ENCODE measurements around the gene GPRIN2.

GPRIN2 gene

DNA sequence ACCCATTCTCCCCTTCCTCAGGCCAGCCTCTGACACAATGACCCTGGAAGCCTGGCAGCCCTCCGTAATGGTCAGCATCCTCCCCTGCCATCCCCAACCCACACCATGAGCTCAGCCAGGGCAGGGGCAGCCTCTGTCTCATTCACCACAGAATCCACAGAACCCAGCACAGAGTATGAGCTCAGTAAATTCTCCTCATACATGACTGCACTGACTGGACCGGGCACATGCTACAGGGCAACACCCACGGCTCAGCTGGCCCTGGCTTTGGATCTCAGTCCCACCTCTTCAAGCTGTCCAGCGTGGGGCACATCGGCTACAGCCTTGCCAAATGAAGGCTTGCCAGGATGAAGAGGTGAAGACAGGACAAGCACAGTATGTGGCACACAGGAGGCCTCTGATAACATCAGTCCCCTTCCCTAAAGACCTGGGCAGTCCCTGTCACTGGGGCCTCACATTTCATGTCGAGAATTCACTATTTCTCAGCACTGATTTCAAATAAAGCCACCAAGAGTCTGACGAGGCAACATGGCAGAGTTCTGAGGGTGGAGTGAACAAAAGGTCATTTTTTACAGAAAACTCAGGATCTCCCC, 7.9 kb downstream of the GPRIN2 start:
- DNase-seq (ENCODE audit: low spot score), result peak; percentile 60

- no peak for DNase-seq (ENCODE audit: low spot score)
These were observed 8.6 kb downstream of the GPRIN2 start for GRCh38 chr10:46547541-46548497.

GRCh38 chr10:46546591-46547540, 9.6 kb downstream of the GPRIN2 start:
- DNase-seq (ENCODE audit: low spot score), result no peak

DNA sequence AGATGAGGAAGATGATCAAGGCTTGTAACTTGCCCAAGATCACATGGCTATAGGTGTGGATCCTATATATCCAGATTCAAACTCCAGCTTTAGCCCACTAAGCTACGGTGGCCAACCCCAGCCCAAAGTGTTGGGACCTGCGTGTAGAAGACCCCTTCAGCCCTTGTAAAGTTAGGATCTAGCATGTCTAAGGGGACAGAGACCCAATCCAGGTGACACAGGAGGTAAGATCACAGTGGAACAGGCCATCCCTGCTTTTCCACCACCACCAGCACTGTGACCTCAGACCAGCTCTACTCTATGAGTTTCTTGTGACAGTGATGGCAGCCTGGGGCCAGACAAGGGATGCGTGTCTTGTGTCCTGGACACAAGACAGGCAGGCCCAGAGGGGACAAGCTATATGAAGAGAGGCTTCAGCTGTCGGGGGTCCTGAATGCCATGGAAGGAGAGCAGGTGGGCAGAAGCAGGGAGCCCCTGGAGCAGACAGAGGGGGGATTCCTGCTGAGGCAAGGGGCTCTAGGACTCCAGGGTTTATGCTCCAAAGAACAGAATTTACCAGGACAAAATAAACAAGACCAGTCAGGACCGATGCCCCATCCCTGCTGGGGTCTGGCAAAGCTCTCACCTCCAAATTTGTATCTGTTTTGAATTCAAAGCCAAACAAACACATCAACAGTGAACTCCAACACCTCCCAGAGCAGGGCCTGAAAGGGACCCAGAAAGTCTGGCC, 10.4 kb downstream of the GPRIN2 start:
- no peak for DNase-seq (ENCODE audit: low spot score)

GRCh38 chr10:46544989-46545791, 11.3 kb downstream of the GPRIN2 start:
- peak; percentile 73 for DNase-seq (ENCODE audit: low spot score)

- DNase-seq (ENCODE audit: low spot score), result no peak
These were observed 12.7 kb downstream of the GPRIN2 start for GRCh38 chr10:46543466-46544377.

DNA sequence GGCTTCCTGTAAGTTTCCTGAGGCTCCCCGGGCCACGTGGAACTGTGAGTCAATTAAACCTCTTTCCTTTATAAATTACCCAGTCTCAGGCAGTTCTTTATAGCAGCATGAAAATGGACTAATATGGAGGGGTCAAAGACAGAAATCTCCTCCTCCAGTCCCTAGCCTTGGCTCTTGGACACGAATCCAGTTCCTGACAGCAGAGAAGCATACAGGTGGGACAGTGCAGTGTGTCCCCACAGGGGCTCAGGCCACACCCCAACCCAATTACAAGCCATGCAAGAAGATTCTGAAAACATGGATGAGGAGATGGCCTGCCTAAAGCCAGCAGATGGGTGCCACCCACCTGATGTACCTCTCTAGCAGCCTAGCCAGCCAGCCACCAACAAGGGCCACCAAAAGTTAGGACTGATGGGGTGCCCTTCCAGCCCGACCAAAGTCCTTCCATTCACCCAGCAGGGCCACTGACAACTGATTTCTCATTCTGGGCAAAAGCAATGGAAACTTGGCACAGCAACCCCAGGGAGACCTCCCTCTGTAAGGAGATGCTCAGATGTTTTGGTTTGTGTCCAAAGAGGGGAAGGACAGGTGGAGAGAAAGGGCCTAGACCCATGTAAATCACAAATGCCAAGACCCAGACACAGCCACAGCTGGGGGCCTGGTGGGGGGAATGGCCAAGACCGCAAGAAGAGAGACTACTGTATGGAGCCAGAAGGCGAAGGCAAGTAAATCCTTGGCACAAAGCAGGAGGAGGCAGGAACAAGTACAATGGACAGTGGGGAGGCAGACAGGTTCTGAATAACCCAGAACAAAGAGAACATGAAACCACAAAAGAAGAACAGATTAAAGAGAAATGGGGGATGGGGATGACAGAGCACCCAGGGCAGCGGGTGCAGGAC, 13.6 kb downstream of the GPRIN2 start:
- no peak for DNase-seq (ENCODE audit: low spot score)

DNA sequence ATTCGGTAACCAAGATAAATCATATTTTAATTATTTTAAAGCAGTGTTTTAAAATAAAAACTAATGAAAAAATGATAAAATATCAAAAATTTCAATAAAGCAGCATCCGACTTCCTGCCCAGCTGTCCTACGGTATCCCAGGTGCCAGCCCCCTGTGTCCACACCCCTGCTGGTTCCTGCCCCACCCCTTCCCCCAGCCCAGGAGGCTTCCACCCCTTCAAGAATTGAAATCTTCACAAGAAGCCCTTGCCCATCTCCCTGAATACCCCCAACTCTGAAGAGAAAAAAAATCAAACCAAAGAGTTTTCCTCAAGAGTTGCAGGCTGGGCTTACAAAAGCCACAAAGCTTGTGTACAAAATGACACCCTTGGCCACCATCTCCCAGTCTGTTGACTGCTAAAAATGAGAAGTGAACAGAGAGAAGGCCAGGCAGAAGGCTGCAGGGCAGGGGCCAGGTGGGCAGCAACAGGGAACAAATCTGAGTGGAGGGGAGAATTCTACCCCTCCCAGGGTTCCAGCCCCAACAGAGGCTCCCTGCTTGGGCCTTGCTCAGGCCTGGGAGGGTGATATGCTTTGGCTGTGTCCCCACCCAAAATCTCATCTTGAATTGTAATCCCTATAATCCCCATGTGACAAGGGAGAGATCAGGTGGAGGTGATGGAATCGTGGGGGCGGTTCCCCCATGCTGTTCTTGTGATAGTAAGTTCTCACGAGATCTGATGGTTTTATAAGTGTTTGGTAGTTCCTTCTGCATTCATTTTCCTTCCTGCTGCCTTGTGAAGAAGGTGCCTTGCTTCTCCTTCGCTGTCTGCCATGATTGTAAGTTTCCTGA, 14.5 kb downstream of the GPRIN2 start:
- no peak for DNase-seq (ENCODE audit: low spot score)

DNA sequence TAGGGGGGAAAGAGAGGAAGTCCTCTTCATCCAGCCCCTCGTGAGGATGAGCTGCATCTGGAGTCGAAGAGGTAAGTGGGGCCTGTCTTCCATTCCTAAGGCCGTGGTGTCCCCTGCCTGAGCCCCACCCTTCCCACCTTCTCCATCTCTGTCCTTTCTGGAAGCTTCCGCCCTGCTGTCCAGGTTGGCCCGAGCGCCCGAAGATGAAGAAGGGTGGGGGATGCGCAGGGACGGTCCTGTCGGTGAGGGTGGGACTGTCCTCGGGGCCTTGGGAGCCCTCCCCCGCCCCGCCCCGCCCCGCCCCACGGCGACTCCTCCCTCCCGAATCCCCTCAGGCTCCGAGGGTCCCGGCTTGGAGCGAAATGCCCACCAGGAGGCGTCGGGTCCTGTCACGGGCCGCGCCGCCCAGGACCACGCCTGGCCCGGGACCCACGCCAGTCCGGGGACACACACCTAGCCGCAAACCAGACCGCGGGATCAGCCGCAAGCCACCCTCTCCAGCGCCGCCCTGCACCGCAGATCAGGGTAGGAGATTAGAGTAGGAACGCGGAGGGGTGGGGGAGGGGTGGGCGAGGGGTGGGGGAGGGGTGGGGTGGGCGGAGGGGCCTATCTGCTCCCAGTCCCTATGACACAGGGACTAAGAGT, 15.3 kb downstream of the GPRIN2 start:
- DNase-seq (ENCODE audit: low spot score), result no peak

DNA sequence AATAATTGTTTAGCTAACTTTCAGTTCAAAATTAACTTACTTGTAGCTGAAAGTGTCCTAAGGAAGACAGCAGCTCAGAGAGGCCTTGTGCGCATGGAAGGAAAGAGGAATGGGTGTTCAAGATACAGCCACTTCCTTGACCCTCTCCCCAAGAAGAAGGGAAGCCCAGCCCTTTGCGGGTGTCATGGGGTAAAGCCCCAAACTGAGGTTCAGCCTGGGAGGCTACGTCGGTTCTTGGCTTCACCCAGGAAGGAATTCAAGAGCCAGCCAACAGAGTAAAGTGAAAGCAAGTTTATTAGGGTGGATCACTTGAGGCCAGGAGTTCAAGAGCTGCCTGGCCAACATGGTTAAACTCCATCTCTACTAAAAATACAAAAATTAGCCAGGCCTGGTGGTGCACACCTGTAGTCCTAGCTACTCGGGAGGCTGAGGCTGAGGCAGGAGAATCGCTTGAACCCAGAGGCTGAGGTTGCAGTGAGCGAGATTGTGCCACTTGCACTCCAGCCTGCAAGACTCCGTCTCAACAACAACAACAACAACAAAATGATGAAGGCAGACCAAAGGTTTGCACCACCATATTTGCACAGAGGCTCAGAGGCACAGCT, 15.9 kb downstream of the GPRIN2 start:
- DNase-seq (ENCODE audit: low spot score), result no peak

DNA sequence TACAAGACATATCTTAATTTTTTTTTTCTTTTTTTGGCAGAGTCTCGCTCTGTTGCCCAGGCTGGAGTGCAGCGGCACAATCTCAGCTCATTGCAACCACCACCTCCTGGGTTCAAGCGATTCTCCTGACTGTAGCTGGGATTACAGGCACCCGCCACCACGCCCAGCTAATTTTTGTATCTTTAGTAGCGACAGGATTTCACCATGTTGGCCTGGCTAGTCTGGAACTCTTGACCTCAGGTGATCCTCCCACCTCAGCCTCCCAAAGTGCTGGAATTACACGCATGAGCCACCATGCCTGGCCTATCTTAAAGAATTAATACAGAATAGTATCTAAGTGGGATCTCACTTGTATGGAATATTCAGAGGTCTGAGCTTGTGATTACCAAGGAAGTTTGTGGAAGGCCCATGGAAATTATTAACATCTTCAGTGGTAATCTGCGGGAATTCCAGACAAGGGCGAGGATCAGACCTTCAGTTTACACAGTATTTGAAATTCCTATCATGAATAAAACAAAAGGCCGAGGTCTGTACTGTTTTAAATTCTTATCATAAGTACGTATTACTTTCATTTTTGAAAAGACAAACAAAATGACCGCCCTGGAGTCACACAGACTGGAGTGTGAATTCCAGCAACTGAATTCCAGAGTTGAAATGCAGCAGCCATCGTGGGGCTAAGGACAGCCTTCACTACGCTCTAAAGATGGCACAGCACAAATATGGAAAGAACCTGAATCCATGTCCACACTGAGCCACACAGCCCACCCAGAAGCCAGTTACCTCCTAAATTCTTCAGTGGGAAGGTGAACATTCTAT, 16.7 kb downstream of the GPRIN2 start:
- peak; percentile 91 for DNase-seq (ENCODE audit: low spot score)

DNA sequence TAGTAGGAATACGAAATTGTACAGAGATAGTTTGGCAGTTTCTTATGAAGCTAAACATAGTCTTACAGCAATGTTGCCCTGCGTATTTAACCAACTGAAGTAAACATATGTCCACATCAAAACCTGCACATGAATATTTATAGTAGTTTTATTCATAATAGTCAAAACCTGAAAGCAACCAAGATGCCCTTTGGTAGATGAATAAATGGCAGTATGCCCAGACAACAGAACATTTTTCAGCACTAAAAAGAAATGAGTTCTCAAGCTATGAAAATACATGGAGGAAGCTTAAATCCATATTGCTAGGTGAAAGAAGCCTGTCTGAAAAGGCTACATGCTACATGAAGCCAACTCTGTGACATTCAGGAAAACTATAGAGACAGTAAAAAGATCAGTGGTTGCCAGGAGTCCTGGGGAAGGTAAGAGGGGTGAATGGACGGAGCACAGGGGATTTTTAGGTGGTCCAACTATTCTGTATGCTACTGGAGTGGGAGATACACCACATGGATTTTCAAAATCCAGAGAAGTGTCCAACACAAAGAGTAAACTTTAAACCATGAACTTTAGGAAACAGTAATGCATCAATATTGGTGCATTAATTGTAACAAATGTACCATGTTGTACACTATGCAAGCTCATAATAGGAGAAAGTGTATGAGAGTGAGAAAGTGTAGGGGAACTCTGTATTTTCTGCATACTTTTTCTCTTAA, 17.6 kb downstream of the GPRIN2 start:
- DNase-seq (ENCODE audit: low spot score), result no peak

DNA sequence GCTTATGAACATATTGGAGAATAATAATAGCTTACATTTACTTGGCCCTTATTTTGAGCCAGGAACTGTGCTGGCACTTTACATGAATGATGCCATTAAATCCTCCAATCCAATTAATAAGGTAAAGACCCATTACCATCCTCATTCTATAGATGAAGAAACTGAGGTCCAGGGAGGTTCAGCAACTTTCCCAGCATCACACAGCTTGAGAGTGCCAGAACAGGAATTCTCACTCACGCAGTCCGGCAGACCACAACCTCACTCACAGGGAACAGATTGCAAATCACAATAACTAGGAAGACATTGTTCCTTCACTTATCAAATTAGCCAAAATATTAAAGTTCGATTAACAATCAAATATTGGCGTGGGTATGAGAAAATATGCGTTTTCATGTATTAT, 18.3 kb downstream of the GPRIN2 start:
- no peak for DNase-seq (ENCODE audit: low spot score)

DNA sequence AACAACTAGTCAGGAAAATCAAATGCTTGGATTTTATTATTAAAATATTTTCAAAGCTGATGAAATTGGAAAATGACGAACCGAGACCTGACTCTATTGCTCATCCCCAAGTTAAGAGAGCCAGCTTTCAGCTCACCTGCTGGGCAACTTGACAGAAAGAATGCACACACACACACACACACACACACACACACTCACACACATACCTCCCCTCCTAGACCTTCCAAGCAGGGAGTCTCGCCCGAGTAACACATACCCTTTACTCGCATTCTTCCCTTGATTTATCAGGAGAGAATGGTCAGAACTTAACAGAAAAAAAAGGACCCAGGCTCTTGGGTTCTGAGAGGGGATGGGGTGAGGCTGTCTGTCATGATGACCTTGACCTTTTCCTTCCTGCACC, 19.1 kb downstream of the GPRIN2 start:
- no peak for DNase-seq (ENCODE audit: low spot score)

GRCh38 chr10:46536781-46537180, 19.7 kb downstream of the GPRIN2 start:
- no peak for DNase-seq (ENCODE audit: low spot score)
